ENCODE measurements around the gene CDH24. TPM values are rescaled to one million over a fixed set of nuclear protein-coding genes. Genes with fewer than 3 reads are reported as not detected.

Gene CDH24
- total RNA-seq, 2 experiments from 2014 or later = 0.51 to 1.5 TPM

DNA sequence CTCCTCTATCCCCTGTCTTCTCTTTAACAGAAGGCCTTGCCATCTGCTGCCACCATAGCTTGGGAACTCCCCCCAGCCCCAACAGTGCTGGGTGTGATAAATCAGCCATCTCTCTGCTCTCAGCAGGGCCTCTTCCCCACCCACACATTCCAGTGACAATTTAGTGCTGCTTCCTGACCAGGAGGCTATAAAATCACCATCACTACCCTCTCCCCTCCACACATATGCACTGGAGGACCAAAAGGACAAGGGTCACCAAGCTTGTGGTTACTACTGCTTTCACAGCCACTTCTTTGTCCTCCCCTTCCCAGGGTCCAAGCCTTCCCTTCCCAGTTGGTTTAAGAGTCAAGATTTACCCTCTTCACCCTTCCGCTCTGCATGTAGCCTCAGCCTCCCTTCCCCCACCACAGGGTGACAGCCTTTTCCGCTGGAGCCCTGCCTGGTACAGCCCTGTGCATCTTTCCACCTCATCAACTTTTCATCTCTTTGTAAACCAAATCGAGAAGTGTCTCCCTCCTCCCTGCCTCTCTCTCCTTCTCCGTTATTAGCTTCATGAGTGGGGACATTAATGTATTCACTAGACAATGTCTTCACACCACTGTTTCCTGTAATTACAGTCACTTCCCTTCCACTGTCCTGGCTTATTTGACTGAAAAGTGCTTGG lies 32.0 kb downstream of the CDH24 start:
- Histone ChIP-seq H3K27ac (ENCODE audit: low read depth, low read length, poor library complexity, severe bottlenecking) (no peak overlapping the region), H3K4me1 (ENCODE audit: insufficient read depth, low read length, poor library complexity, severe bottlenecking) (no peaks in the 10 kb centered on the region), H4K20me1 (ENCODE audit: insufficient read depth, low read length) (0 out of 2 replicates have a peak, but pooled peaks cover 7% of the 10 kb centered on the region), H3K36me3 (ENCODE audit: insufficient read depth, low read length) (peaks cover 46% of the 10 kb centered on the region), H3K9me2 (ENCODE audit: insufficient read depth, low read length) (no peaks in the 10 kb centered on the region), H3K4me3 (ENCODE audit: low read depth, low read length, poor library complexity, severe bottlenecking) (no peak overlapping the region), H3K4me2 (ENCODE audit: low read length) (no peak overlapping the region), H3K9me3 (ENCODE audit: low read length) (no peaks in the 10 kb centered on the region), H2AFZ (ENCODE audit: low read length) (no peak overlapping the region), H3K79me2 (ENCODE audit: insufficient read depth, low read depth, low read length) (peaks cover 15% of the 10 kb centered on the region; the same call in 1 of the 2 replicates)
- intact Hi-C loops (cut with micrococcal nuclease; ENCODE audit: unreplicated experiment) = no loop called here
- BruUV-seq (replicated peaks) = no TSS peak
- ChIA-PET CTCF (ENCODE audit: unreplicated experiment) (no interaction called here), POLR2A (interaction anchor here (0.6 to 1.3 kb wide), 2 partner anchors 8 to 14 kb away, joined by 4 to 5 read pairs; no protein-coding TSS in a partner anchor)
- DNase-seq (ENCODE audit: low spot score) = no peak
- TF ChIP-seq, protein P1, sequence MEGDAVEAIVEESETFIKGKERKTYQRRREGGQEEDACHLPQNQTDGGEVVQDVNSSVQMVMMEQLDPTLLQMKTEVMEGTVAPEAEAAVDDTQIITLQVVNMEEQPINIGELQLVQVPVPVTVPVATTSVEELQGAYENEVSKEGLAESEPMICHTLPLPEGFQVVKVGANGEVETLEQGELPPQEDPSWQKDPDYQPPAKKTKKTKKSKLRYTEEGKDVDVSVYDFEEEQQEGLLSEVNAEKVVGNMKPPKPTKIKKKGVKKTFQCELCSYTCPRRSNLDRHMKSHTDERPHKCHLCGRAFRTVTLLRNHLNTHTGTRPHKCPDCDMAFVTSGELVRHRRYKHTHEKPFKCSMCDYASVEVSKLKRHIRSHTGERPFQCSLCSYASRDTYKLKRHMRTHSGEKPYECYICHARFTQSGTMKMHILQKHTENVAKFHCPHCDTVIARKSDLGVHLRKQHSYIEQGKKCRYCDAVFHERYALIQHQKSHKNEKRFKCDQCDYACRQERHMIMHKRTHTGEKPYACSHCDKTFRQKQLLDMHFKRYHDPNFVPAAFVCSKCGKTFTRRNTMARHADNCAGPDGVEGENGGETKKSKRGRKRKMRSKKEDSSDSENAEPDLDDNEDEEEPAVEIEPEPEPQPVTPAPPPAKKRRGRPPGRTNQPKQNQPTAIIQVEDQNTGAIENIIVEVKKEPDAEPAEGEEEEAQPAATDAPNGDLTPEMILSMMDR (conservative IDR thresholded peaks at IDR 0.05; ENCODE audit: low read length) = no peak
- TF ChIP-seq EZH2phosphoT487 (IDR thresholded peaks at IDR 0.05; ENCODE audit: borderline replicate concordance, low read depth, low read length) = no peak

DNA sequence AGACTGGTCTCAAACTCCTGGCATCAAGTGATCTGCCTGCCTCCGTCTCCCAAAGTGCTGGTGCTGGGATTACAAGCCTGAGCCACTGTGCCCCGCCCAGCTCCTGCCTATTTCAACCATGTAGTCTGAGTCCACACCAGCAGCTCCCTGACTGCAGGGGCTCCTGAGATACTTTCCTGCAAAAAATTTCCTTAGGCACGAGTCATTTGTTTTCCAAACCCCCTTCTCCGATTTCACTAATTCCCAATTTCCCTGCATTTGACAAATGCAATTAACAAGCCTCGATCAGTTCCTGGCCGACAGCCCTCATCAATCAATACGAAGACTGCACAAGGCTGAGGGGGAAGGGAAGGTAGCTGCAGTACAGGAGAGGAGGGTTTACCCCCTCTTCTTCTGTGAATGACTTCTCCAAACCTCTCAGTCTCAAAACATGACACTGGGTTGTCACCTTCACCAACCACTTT lies 32.7 kb downstream of the CDH24 start:
- Histone ChIP-seq H3K4me2 (ENCODE audit: low read length) (no peak overlapping the region), H3K4me3 (ENCODE audit: low read depth, low read length, poor library complexity, severe bottlenecking) (no peak overlapping the region), H3K9me3 (ENCODE audit: low read length) (no peaks in the 10 kb centered on the region), H3K79me2 (ENCODE audit: insufficient read depth, low read depth, low read length) (peaks cover 15% of the 10 kb centered on the region; the same call in 1 of the 2 replicates), H2AFZ (ENCODE audit: low read length) (no peak overlapping the region), H3K4me1 (ENCODE audit: insufficient read depth, low read length, poor library complexity, severe bottlenecking) (no peaks in the 10 kb centered on the region), H3K36me3 (ENCODE audit: insufficient read depth, low read length) (peaks cover 42% of the 10 kb centered on the region), H3K27ac (ENCODE audit: low read depth, low read length, poor library complexity, severe bottlenecking) (no peak overlapping the region), H3K9me2 (ENCODE audit: insufficient read depth, low read length) (no peaks in the 10 kb centered on the region), H4K20me1 (ENCODE audit: insufficient read depth, low read length) (0 out of 2 replicates have a peak, but pooled peaks cover 7% of the 10 kb centered on the region)
- intact Hi-C loops (cut with micrococcal nuclease; ENCODE audit: unreplicated experiment) = no loop called here
- BruUV-seq (replicated peaks) = no TSS peak
- TF ChIP-seq EZH2phosphoT487 (IDR thresholded peaks at IDR 0.05; ENCODE audit: borderline replicate concordance, low read depth, low read length) = no peak
- TF ChIP-seq, protein P1 (conservative IDR thresholded peaks at IDR 0.05; ENCODE audit: low read length) = no peak
- ChIA-PET CTCF (ENCODE audit: unreplicated experiment) (no interaction called here), POLR2A (interaction anchor here (0.7 to 1.9 kb wide), 4 partner anchors 9 to 121 kb away, joined by 3 to 9 read pairs (median 4); partner anchors contain the start of gene PSMB5)
- DNase-seq (ENCODE audit: low spot score) = no peak

DNA sequence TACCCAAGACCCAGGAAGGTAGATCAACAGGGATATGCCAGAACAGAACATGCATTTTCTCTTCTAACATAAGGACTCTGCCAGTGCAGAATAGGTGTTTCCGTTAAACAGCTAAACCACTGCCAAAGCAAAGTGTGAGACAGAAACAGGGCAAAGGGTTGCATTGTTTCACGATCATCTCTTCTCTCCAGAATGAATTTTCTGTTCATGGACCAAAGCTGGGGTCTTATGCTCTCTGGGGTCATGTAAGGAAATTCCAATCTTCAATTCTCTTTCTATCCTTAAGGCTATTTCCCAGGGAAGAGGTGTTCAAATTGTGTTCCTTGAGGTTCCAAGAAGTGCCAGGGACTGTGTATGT lies 33.5 kb downstream of the CDH24 start:
- H3K36me3 ChIP-seq (ENCODE audit: insufficient read depth, low read length) = peaks cover 33% of the 10 kb centered on the region
- H4K20me1 ChIP-seq (ENCODE audit: insufficient read depth, low read length) = 0 out of 2 replicates have a peak, but pooled peaks cover 3% of the 10 kb centered on the region
- no peak overlapping the region for H3K4me3 ChIP-seq (ENCODE audit: low read depth, low read length, poor library complexity, severe bottlenecking)
- H3K9me2 ChIP-seq (ENCODE audit: insufficient read depth, low read length) = no peaks in the 10 kb centered on the region
- no peak for DNase-seq (ENCODE audit: low spot score)
- H3K27ac ChIP-seq (ENCODE audit: low read depth, low read length, poor library complexity, severe bottlenecking) = no peak overlapping the region
- CTCF ChIA-PET (ENCODE audit: unreplicated experiment) = no interaction called here
- H2AFZ ChIP-seq (ENCODE audit: low read length) = no peak overlapping the region
- H3K4me2 ChIP-seq (ENCODE audit: low read length) = no peak overlapping the region
- H3K79me2 ChIP-seq (ENCODE audit: insufficient read depth, low read depth, low read length) = peaks cover 7% of the 10 kb centered on the region; the same call in 1 of the 2 replicates
- no peaks in the 10 kb centered on the region for H3K9me3 ChIP-seq (ENCODE audit: low read length)
- TF ChIP-seq, protein P1 (conservative IDR thresholded peaks at IDR 0.05; ENCODE audit: low read length) = no peak
- TF ChIP-seq EZH2phosphoT487 (IDR thresholded peaks at IDR 0.05; ENCODE audit: borderline replicate concordance, low read depth, low read length) = no peak
- intact Hi-C loops (cut with micrococcal nuclease; ENCODE audit: unreplicated experiment) = no loop called here
- H3K4me1 ChIP-seq (ENCODE audit: insufficient read depth, low read length, poor library complexity, severe bottlenecking) = no peaks in the 10 kb centered on the region
- POLR2A ChIA-PET = interaction anchor here (0.6 to 1.9 kb wide), 9 partner anchors 10 to 460 kb away, joined by 3 to 9 read pairs (median 3); partner anchors contain the start of gene PSMB5
- BruUV-seq (replicated peaks) = no TSS peak

Measured in OCI-LY7 (cell line).